Esophagus squamous epithelium (tissue), 4 donors: ENCODE data around the gene P4HA3.

Experiments
- POLR2A ChIP-seq, 4 donors: fragments of 450-650 bp; IDR thresholded peaks; one replicate each; pipeline ENCODE4 v1.6.1; 2017; ENCODE audit warnings: antibody characterized with exemption in 4 of 4, mild to moderate bottlenecking in 4 of 4, moderate library complexity in 3 of 4
- TF ChIP-seq, protein P1 (sequence below), 6 experiments: fragments of 450-650 bp in 4 of 6; fragments of 200-600 bp in 2 of 6; sonication (generic) in 2 of 6; IDR thresholded peaks; one replicate each; pipeline ENCODE4 v1.5.1; 2016 to 2019; ENCODE audit warnings: antibody characterized with exemption in 6 of 6, mild to moderate bottlenecking in 4 of 6, moderate library complexity in 4 of 6

DNA sequence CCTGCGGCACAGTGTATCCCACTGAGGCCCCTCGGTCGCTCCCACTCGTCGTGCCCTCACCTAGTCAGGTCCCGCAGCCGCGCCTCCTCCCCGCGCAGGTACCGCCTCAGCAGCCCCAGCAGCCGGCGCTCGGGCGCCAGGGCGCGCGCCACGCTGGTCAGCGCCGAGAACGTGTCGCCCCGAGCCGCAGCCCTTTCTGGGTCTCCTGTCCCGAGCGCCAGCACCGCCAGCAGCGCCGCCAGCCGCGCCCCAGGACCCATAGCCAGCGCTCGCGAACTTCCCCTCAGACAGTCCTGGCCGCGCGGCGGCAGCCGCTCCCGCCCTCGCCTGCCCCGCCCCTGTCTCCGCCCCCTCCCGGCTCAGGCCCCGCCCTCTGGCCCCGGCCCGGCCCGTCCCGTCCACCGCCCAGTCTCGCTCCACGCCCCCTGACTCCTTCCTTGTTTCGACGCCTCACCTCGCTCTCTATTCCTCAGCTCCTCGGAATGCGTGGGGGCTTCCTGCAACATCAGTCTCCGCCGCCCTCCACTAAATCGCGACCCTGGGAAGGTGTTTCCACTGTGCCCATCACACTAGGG is at the start of gene P4HA3:
- TF ChIP-seq, protein P1, sequence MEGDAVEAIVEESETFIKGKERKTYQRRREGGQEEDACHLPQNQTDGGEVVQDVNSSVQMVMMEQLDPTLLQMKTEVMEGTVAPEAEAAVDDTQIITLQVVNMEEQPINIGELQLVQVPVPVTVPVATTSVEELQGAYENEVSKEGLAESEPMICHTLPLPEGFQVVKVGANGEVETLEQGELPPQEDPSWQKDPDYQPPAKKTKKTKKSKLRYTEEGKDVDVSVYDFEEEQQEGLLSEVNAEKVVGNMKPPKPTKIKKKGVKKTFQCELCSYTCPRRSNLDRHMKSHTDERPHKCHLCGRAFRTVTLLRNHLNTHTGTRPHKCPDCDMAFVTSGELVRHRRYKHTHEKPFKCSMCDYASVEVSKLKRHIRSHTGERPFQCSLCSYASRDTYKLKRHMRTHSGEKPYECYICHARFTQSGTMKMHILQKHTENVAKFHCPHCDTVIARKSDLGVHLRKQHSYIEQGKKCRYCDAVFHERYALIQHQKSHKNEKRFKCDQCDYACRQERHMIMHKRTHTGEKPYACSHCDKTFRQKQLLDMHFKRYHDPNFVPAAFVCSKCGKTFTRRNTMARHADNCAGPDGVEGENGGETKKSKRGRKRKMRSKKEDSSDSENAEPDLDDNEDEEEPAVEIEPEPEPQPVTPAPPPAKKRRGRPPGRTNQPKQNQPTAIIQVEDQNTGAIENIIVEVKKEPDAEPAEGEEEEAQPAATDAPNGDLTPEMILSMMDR (IDR thresholded peaks at IDR 0.05) = no peak
- TF ChIP-seq POLR2A (IDR thresholded peaks at IDR 0.05) = no peak
